Activated CD8-positive, alpha-beta memory T cell treated with anti-CD3 and anti-CD28 coated beads, Interleukin-2, amount 50 U/mL, for 48 hours (primary cell): ENCODE data around the gene AHR.
"Not testable (repeated sequence)": the region's sequence is repeated elsewhere in the genome, so short reads cannot be mapped to it uniquely, and the experiment has no call there.

ENCODE experiments used
- DNase-seq: peaks from one replicate; pipeline ENCODE4 v3.0.0-alpha.2; 2020

Gene AHR

GRCh38 chr7:17342756-17343155 lies 44.3 kb downstream of the AHR start:
- no peak for DNase-seq

- no peak for DNase-seq
Measured at GRCh38 chr7:17347401-17347800, 48.9 kb downstream of the AHR start.

GRCh38 chr7:17348932-17349331 lies 50.5 kb downstream of the AHR start:
- DNase-seq = not testable (repeated sequence)

GRCh38 chr7:17350321-17350720 lies 51.9 kb downstream of the AHR start:
- DNase-seq = not testable (repeated sequence)

GRCh38 chr7:17353650-17354419 lies 55.4 kb downstream of the AHR start:
- DNase-seq = not testable (repeated sequence)

- no peak for DNase-seq
Measured at GRCh38 chr7:17354473-17354872, 56.0 kb downstream of the AHR start.

GRCh38 chr7:17355050-17355449 lies 56.6 kb downstream of the AHR start:
- no peak for DNase-seq

- no peak for DNase-seq
Measured at GRCh38 chr7:17357952-17358351, 59.5 kb downstream of the AHR start.

GRCh38 chr7:17359610-17360009 lies 61.2 kb downstream of the AHR start:
- DNase-seq = no peak

GRCh38 chr7:17362439-17363105 lies 64.1 kb downstream of the AHR start:
- no peak for DNase-seq

GRCh38 chr7:17364671-17365070 lies 66.2 kb downstream of the AHR start:
- DNase-seq = no peak

GRCh38 chr7:17365775-17366174 lies 67.3 kb downstream of the AHR start:
- DNase-seq = no peak

- DNase-seq = no peak
Measured at GRCh38 chr7:17367502-17367901, 69.0 kb downstream of the AHR start.

- DNase-seq = no peak
Measured at GRCh38 chr7:17368856-17369524, 70.5 kb downstream of the AHR start.

- no peak for DNase-seq
Measured at GRCh38 chr7:17369691-17370426, 71.4 kb downstream of the AHR start.

- no peak for DNase-seq
Measured at GRCh38 chr7:17370901-17371585, 72.6 kb downstream of the AHR start.

- DNase-seq = no peak
Measured at GRCh38 chr7:17371671-17372524, 73.4 kb downstream of the AHR start.

- DNase-seq = no peak
Measured at GRCh38 chr7:17374157-17374556, 75.7 kb downstream of the AHR start.

GRCh38 chr7:17374654-17375053 lies 76.2 kb downstream of the AHR start:
- no peak for DNase-seq

GRCh38 chr7:17376595-17376994 lies 78.1 kb downstream of the AHR start:
- no peak for DNase-seq
